B cell (primary cell): Measurements from ENCODE around the gene SCARB1. TPM values are rescaled to one million over a fixed set of nuclear protein-coding genes. Genes with fewer than 3 reads are reported as not detected.

Source experiments
- ATAC-seq: fragments of 200-7000 bp; cut with Tn5 transposase; one replicate; pipeline ENCODE4 v1.10.0; 2021; ENCODE audit warnings: low read depth, mild to moderate bottlenecking, moderate number of reproducible peaks, moderate library complexity
- CTCF ChIA-PET: fragments of 350-600 bp; sonication (Branson Sonifier 250); formaldehyde crosslinking; loops from one replicate; lab custom pipeline; 2021; ENCODE audit warnings: antibody characterized with exemption, inconsistent platforms; lab: Charles Lee
- POLR2A ChIA-PET: fragments of 350-600 bp; sonication (Branson Sonifier 250); formaldehyde crosslinking; loops from one replicate; lab custom pipeline; 2021; ENCODE audit warnings: antibody characterized with exemption; lab: Charles Lee
- DNase-seq: peaks from one replicate; pipeline ENCODE4 v3.0.0; 2013
- H2AFZ ChIP-seq: 2 replicates; pipeline ENCODE4 v1.6.1; 2012; ENCODE audit warnings: mild to moderate bottlenecking, low read depth, low read length; ENCODE audit not compliant: insufficient read depth, poor library complexity, severe bottlenecking
- H3K27ac ChIP-seq, 2 donors: 1 replicate in 1 of 2; 2 replicates in 1 of 2; pipeline ENCODE4 v1.5.1; 2012 to 2013; ENCODE audit warnings: low read length in 2 of 2, mild to moderate bottlenecking in 2 of 2, moderate library complexity in 1 of 2
- H3K27me3 ChIP-seq, 4 experiments: fragments of 200-600 bp in 1 of 4; sonication (generic) in 1 of 4; replicated peaks in 1 of 4; 1 replicate in 2 of 4; 2 replicates in 2 of 4; pipeline versions ENCODE4 v1.6.1 to v1.7.0; 2013 to 2016; ENCODE audit warnings: low read length in 3 of 4, mild to moderate bottlenecking in 2 of 4, mixed read lengths in 1 of 4, moderate library complexity in 1 of 4; ENCODE audit not compliant: insufficient read depth in 4 of 4, control insufficient read depth in 3 of 4; ENCODE audit errors: control extremely low read depth in 1 of 4
- H3K36me3 ChIP-seq, 2 experiments: replicated peaks in 1 of 2; 1 replicate in 1 of 2; 2 replicates in 1 of 2; pipeline versions ENCODE4 v1.6.1 to v1.7.1; 2013; ENCODE audit warnings: low read length in 1 of 2; ENCODE audit not compliant: insufficient read depth in 2 of 2, control insufficient read depth in 1 of 2; ENCODE audit errors: control extremely low read depth in 1 of 2, extremely low read depth in 1 of 2
- H3K4me1 ChIP-seq, 2 donors: fragments of 200-600 bp in 1 of 2; sonication (generic) in 1 of 2; 1 replicate in 1 of 2; 2 replicates in 1 of 2; pipeline versions ENCODE4 v1.5.1 to v1.6.1; 2013 to 2017; ENCODE audit warnings: low read length in 2 of 2; ENCODE audit not compliant: control insufficient read depth in 2 of 2, insufficient read depth in 2 of 2
- H3K4me2 ChIP-seq: replicated peaks from 2 replicates; pipeline ENCODE3; 2012; ENCODE audit warnings: mild to moderate bottlenecking, low read depth, low read length; ENCODE audit not compliant: poor library complexity, severe bottlenecking
- H3K4me3 ChIP-seq, 5 experiments: fragments of 200-600 bp in 1 of 5; sonication (generic) in 1 of 5; 1 replicate in 3 of 5; 2 replicates in 2 of 5; pipeline versions ENCODE4 v1.5.1 to v1.7.0; 2011 to 2016; ENCODE audit warnings: low read length in 4 of 5, mild to moderate bottlenecking in 4 of 5, low read depth in 2 of 5, control low read depth in 1 of 5, moderate library complexity in 1 of 5; ENCODE audit not compliant: insufficient read depth in 1 of 5; ENCODE audit errors: control extremely low read depth in 1 of 5, extremely low read depth in 1 of 5
- H3K79me2 ChIP-seq: fragments of 200-600 bp; sonication (generic); one replicate; pipeline ENCODE4 v1.6.0; 2016; ENCODE audit warnings: low read length; ENCODE audit not compliant: control insufficient read depth, insufficient read depth
- H3K9ac ChIP-seq: fragments of 200-600 bp; sonication (generic); 2 replicates; pipeline ENCODE4 v1.6.1; 2017; ENCODE audit warnings: mild to moderate bottlenecking, low read length, moderate library complexity
- H3K9me3 ChIP-seq, 3 donors: one replicate each; pipeline versions ENCODE4 v1.6.1 to v1.7.1; 2013; ENCODE audit warnings: low read length in 2 of 3; ENCODE audit not compliant: control insufficient read depth in 2 of 3, insufficient read depth in 1 of 3; ENCODE audit errors: control extremely low read depth in 1 of 3
- H4K20me1 ChIP-seq: 2 replicates; pipeline ENCODE4 v1.6.0; 2012; ENCODE audit warnings: mild to moderate bottlenecking, low read length; ENCODE audit not compliant: insufficient read depth, control insufficient read depth, poor library complexity, severe bottlenecking
- H3K27ac Mint-ChIP-seq: one replicate; pipeline ENCODE4 v1.8.0; 2021; ENCODE audit warnings: mixed read lengths
- H3K27me3 Mint-ChIP-seq: one replicate; pipeline ENCODE4 v1.8.0; 2021; ENCODE audit warnings: mixed read lengths
- H3K4me1 Mint-ChIP-seq: one replicate; pipeline ENCODE4 v1.8.0; 2021; ENCODE audit warnings: mixed read lengths
- H3K4me3 Mint-ChIP-seq: one replicate; pipeline ENCODE4 v1.8.0; 2021; ENCODE audit warnings: mixed read lengths
- H3K9me3 Mint-ChIP-seq: one replicate; pipeline ENCODE4 v1.8.0; 2022; ENCODE audit warnings: mixed read lengths; ENCODE audit not compliant: insufficient read depth
- CTCF ChIP-seq: fragments of 200-600 bp; IDR thresholded peaks from one replicate; pipeline ENCODE4 v1.8.0; 2022; ENCODE audit warnings: antibody characterized with exemption, mild to moderate bottlenecking
- EZH2 ChIP-seq: IDR thresholded peaks from 2 replicates; pipeline ENCODE4 v1.6.1; 2012; ENCODE audit warnings: borderline replicate concordance, low read depth, mild to moderate bottlenecking, moderate library complexity, low read length; ENCODE audit not compliant: insufficient read depth, poor library complexity, severe bottlenecking
- WGBS: methylation state at CpG from one replicate; pipeline ENCODE4 v1.1.5; 2013; ENCODE audit warnings: missing lambda C conversion rate; ENCODE audit not compliant: insufficient coverage; 5-methylcytosine and 5-hydroxymethylcytosine counted together
- intact Hi-C: fragments of 100-400 bp; cut with micrococcal nuclease; formaldehyde crosslinking; loops from one replicate; pipeline ENCODE4 v1.10.0; 2022
- polyA plus RNA-seq: library from polyadenylated mRNA; depleted of rRNA; stranded (reverse); fragments of >200 nt; gene quantifications from 2 replicates; pipeline ENCODE4 v1.2.3, GENCODE V29; 2012
- total RNA-seq, 2 donors: library from RNA; stranded (reverse); fragments of 120-200 nt in 1 of 2; gene quantifications; 1 replicate in 1 of 2; 2 replicates in 1 of 2; pipeline versions ENCODE4 v1.2.3 to v1.2.4, GENCODE V29; 2013 to 2022

Gene SCARB1
- total and polyA plus RNA-seq, 2 donors (not counting 1 experiment from before 2014, with no cell fraction given) = 26.8 to 30.7 TPM

- H3K4me3 ChIP-seq = no peak overlapping the region
- DNase-seq = peak; percentile 80
- no peaks in the 10 kb centered on the region for H3K79me2 ChIP-seq
- H3K9ac ChIP-seq = no peak overlapping the region
- Mint-ChIP-seq H3K27me3 (peaks cover 12% of the 10 kb centered on the region), H3K4me3 (no peak overlapping the region), H3K9me3 (peaks cover 8% of the 10 kb centered on the region), H3K4me1 (peaks cover 10% of the 10 kb centered on the region), H3K27ac (peak overlapping the region; percentile 1)
- H3K27me3 ChIP-seq = peaks cover 0 to 9% (median 4%) of the 10 kb centered on the region in 4 experiments
- H4K20me1 ChIP-seq = no peaks in the 10 kb centered on the region
- H2AFZ ChIP-seq = no peak overlapping the region
- 21% methylated on average over 17 of the region's 21 CpGs for WGBS
- ATAC-seq = peak; percentile 90
- H3K4me2 ChIP-seq = no peak overlapping the region
- TF ChIP-seq CTCF = peak; percentile 98
- no peak for TF ChIP-seq EZH2
- intact Hi-C loops = loop anchor here (1.0 to 5.0 kb wide), 2 partner anchors 315 to 731 kb away; no protein-coding TSS in a partner anchor
- H3K27ac ChIP-seq = no peak overlapping the region
- H3K4me1 ChIP-seq = peaks cover 11 to 14% of the 10 kb centered on the region in 2 donors
- H3K36me3 ChIP-seq = no peaks in the 10 kb centered on the region
- ChIA-PET POLR2A (no interaction called here), CTCF (interaction anchor here (0.6 to 10.1 kb wide), 11 partner anchors 11 to 735 kb away, joined by 3 to 160 read pairs (median 4); no protein-coding TSS in a partner anchor)
- H3K9me3 ChIP-seq = peaks cover 3 to 34% (median 18%) of the 10 kb centered on the region in 3 donors
Observed at GRCh38 chr12:124767066-124767821, 96.4 kb downstream of the SCARB1 start.

DNA sequence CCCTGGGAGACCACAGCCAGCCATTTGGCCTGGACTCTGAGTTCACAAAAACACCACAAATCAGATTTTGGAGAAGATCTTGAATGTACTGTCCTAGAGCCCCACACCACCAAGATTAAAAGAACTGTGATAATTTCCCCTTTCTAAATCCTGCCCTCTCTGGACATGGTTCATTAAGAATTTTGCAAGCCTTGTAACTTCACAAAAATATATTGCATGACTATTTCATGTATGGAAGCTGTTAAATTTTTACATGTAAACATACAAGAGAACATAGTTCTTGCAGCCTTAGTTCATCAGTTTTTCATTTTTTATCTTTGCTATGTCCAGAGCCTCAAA lies 97.0 kb downstream of the SCARB1 start:
- intact Hi-C loops = loop anchor here (1.0 to 5.0 kb wide), 2 partner anchors 314 to 730 kb away; no protein-coding TSS in a partner anchor
- Mint-ChIP-seq H3K4me3 (no peak overlapping the region), H3K27me3 (peaks cover 8% of the 10 kb centered on the region), H3K27ac (peak overlapping the region; percentile 1), H3K4me1 (peaks cover 7% of the 10 kb centered on the region), H3K9me3 (peaks cover 8% of the 10 kb centered on the region)
- ChIA-PET POLR2A (no interaction called here), CTCF (interaction anchor here (0.6 to 10.1 kb wide), 13 partner anchors 10 to 735 kb away, joined by 3 to 160 read pairs (median 4); no protein-coding TSS in a partner anchor)
- Histone ChIP-seq H3K36me3 (no peaks in the 10 kb centered on the region), H3K9ac (no peak overlapping the region), H3K4me3 (no peak overlapping the region), H3K9me3 (peaks cover 3 to 34% (median 18%) of the 10 kb centered on the region in 3 donors), H3K4me1 (peaks cover 5 to 10% of the 10 kb centered on the region in 2 donors), H3K27me3 (peaks cover 0 to 8% (median 2%) of the 10 kb centered on the region in 4 experiments), H4K20me1 (no peaks in the 10 kb centered on the region), H2AFZ (no peak overlapping the region), H3K27ac (no peak overlapping the region), H3K4me2 (no peak overlapping the region), H3K79me2 (no peaks in the 10 kb centered on the region)
- ATAC-seq = no peak
- no peak for DNase-seq
- TF ChIP-seq EZH2 = no peak
- TF ChIP-seq CTCF = no peak
